Measurements from ENCODE around the gene LUC7L3.

LUC7L3 gene

GRCh38 chr17:50785126-50785525 lies 65.7 kb downstream of the LUC7L3 start:
- Histone ChIP-seq H4K20me1 (ENCODE audit: low read depth, low read length) (no peaks in the 10 kb centered on the region), H3F3A (ENCODE audit: insufficient read depth) (no peaks in the 10 kb centered on the region), H2AFZ (ENCODE audit: low read depth, low read length, severe bottlenecking) (no peak overlapping the region), H3K4me3 (ENCODE audit: insufficient read depth, low read length, poor library complexity, severe bottlenecking) (no peak overlapping the region), H3K9ac (ENCODE audit: low read length) (no peak overlapping the region), H3K9me3 (ENCODE audit: insufficient read depth, low read length) (no peaks in the 10 kb centered on the region), H3K27me3 (ENCODE audit: low read length) (no peaks in the 10 kb centered on the region), H3K27ac (ENCODE audit: low read depth, low read length) (no peak overlapping the region), H3K36me3 (ENCODE audit: low read length) (no peaks in the 10 kb centered on the region), H3K4me2 (ENCODE audit: low read depth, low read length, poor library complexity, severe bottlenecking) (no peak overlapping the region), H3K79me2 (ENCODE audit: insufficient read depth, low read length) (no peaks in the 10 kb centered on the region), H3K9me2 (replicated peaks; ENCODE audit: insufficient read depth, low read length) (no peaks in the 10 kb centered on the region)
- TF ChIP-seq EZH2phosphoT487 (conservative IDR thresholded peaks at IDR 0.05; ENCODE audit: low read length): no peak
- no peak for TF ChIP-seq CTCF (IDR thresholded peaks at IDR 0.05; ENCODE audit: insufficient read depth, low read length, poor library complexity, severe bottlenecking)

- no peaks in the 10 kb centered on the region for H3K27me3 ChIP-seq (ENCODE audit: low read length)
- H3K27ac ChIP-seq (ENCODE audit: low read depth, low read length): no peak overlapping the region
- no peak overlapping the region for H3K9ac ChIP-seq (ENCODE audit: low read length)
- H3K79me2 ChIP-seq (ENCODE audit: insufficient read depth, low read length): no peaks in the 10 kb centered on the region
- no peak for TF ChIP-seq CTCF (IDR thresholded peaks at IDR 0.05; ENCODE audit: insufficient read depth, low read length, poor library complexity, severe bottlenecking)
- no peaks in the 10 kb centered on the region for H4K20me1 ChIP-seq (ENCODE audit: low read depth, low read length)
- H2AFZ ChIP-seq (ENCODE audit: low read depth, low read length, severe bottlenecking): no peak overlapping the region
- no peaks in the 10 kb centered on the region for H3K9me2 ChIP-seq (replicated peaks; ENCODE audit: insufficient read depth, low read length)
- no peaks in the 10 kb centered on the region for H3K9me3 ChIP-seq (ENCODE audit: insufficient read depth, low read length)
- H3F3A ChIP-seq (ENCODE audit: insufficient read depth): no peaks in the 10 kb centered on the region
- no peak overlapping the region for H3K4me2 ChIP-seq (ENCODE audit: low read depth, low read length, poor library complexity, severe bottlenecking)
- no peaks in the 10 kb centered on the region for H3K36me3 ChIP-seq (ENCODE audit: low read length)
- no peak overlapping the region for H3K4me3 ChIP-seq (ENCODE audit: insufficient read depth, low read length, poor library complexity, severe bottlenecking)
Measured at GRCh38 chr17:50785946-50786570, 66.7 kb downstream of the LUC7L3 start.

GRCh38 chr17:50787106-50787505 lies 67.7 kb downstream of the LUC7L3 start:
- Histone ChIP-seq H3K9ac (ENCODE audit: low read length) (no peak overlapping the region), H3K9me3 (ENCODE audit: insufficient read depth, low read length) (no peaks in the 10 kb centered on the region), H3K36me3 (ENCODE audit: low read length) (no peaks in the 10 kb centered on the region), H4K20me1 (ENCODE audit: low read depth, low read length) (no peaks in the 10 kb centered on the region), H3K9me2 (replicated peaks; ENCODE audit: insufficient read depth, low read length) (no peaks in the 10 kb centered on the region), H3K79me2 (ENCODE audit: insufficient read depth, low read length) (no peaks in the 10 kb centered on the region), H3K27me3 (ENCODE audit: low read length) (no peaks in the 10 kb centered on the region), H2AFZ (ENCODE audit: low read depth, low read length, severe bottlenecking) (no peak overlapping the region), H3K4me2 (ENCODE audit: low read depth, low read length, poor library complexity, severe bottlenecking) (no peak overlapping the region), H3K27ac (ENCODE audit: low read depth, low read length) (no peak overlapping the region), H3K4me3 (ENCODE audit: insufficient read depth, low read length, poor library complexity, severe bottlenecking) (no peak overlapping the region), H3F3A (ENCODE audit: insufficient read depth) (no peaks in the 10 kb centered on the region)
- no peak for TF ChIP-seq EZH2phosphoT487 (conservative IDR thresholded peaks at IDR 0.05; ENCODE audit: low read length)
- no peak for TF ChIP-seq CTCF (IDR thresholded peaks at IDR 0.05; ENCODE audit: insufficient read depth, low read length, poor library complexity, severe bottlenecking)

All from SU-DHL-6 (cell line).